ENCODE data around the gene ATL2.

ATL2 gene

GRCh38 chr2:38416296-38417036, 39.4 kb upstream of the ATL2 start:
- TF ChIP-seq, protein P1, sequence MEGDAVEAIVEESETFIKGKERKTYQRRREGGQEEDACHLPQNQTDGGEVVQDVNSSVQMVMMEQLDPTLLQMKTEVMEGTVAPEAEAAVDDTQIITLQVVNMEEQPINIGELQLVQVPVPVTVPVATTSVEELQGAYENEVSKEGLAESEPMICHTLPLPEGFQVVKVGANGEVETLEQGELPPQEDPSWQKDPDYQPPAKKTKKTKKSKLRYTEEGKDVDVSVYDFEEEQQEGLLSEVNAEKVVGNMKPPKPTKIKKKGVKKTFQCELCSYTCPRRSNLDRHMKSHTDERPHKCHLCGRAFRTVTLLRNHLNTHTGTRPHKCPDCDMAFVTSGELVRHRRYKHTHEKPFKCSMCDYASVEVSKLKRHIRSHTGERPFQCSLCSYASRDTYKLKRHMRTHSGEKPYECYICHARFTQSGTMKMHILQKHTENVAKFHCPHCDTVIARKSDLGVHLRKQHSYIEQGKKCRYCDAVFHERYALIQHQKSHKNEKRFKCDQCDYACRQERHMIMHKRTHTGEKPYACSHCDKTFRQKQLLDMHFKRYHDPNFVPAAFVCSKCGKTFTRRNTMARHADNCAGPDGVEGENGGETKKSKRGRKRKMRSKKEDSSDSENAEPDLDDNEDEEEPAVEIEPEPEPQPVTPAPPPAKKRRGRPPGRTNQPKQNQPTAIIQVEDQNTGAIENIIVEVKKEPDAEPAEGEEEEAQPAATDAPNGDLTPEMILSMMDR (IDR thresholded peaks at IDR 0.05), result no peak

- TF ChIP-seq, protein P1 (IDR thresholded peaks at IDR 0.05), result no peak
These were observed 38.7 kb upstream of the ATL2 start for GRCh38 chr2:38415728-38416291.

DNA sequence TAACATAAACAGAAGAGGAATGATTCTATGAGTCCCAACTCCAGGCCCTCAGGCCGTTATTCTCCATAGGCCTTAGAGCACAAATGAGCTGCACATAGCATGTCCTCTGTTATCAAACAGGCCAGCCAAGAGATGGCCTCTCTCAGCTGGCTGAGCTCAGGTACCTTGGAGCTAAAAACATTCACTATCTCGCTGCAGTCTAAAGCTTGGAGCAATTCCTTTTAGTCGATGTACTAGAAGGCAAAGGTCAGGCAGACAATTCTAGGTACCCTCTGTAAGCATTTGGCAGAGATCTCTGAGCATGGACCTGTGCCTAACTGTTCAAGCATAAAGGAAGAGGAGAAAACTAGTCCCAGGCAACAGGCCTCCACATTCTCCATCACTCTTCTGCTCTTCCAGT, 38.0 kb upstream of the ATL2 start:
- TF ChIP-seq, protein P1 (IDR thresholded peaks at IDR 0.05), result no peak

DNA sequence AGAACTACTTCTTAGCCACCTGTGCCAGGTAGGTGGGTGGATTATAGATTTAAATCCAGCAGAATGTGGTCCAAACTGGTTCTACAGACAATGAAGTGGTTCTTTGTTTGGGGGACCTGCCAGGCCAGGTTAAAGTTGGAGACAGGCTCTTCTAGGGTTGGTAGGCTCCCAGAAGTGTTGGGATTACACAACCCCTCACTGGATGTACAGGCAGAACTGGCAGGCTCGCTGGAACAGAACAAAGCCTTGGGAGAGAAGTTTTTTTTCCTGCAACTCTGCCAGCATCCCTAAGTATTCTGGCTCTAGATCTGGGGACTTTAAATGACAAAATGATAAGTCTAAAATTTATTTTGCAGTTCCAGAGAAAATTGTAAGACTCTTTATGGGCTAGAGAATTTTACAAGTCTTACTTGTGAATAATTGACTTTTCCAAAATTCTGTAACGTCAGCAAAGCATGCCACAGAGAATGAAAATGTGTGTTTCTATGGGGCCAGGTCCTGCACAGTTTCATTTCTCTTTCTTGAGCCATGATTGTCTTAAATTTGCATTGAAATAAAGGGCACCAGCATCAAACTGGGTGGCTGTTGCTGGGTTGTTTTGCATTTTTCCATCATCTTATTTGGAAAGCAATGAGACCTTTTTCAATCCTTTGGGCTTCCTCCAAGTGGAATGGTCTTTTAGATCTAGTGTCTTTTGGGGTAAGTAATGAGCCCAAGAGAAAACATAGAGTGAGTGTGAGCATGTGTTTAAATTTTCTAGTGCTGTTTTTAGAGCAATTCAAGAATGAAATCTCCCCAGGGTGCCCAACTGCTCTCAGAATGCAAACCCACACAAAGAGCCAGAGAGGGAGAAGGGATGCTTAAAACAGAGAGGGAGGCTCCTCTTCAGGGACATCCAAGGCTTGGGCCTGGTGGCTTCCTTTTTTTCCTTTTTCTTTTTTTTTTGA, 32.4 kb upstream of the ATL2 start:
- TF ChIP-seq, protein P1 (IDR thresholded peaks at IDR 0.05), result no peak

- TF ChIP-seq, protein P1 (IDR thresholded peaks at IDR 0.05), result no peak
These were observed 30.1 kb upstream of the ATL2 start for GRCh38 chr2:38407111-38407682.

DNA sequence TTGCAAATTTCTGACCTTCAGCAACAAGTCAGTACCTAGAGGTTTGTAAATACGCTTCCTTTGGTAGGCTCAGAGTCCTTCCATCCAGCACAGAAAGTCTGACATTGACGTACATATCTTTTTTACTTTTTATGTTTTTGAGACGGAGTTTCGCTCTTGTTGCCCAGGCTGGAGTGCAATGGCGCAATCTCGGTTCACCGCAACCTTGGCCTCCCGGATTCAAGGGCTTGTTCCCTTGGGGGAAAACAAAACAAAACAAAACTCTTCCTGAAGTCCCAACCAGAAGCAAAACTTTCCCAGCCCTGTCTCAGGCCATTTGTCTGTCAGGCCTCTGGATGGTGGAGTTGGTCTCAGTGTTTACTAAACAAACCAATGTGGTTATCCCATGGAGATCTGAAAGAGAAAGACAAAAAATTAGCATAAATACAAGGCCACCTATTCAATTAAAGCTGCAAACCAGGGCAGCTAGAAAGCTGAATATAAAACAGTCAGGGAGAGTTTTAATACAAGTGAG, 29.6 kb upstream of the ATL2 start:
- TF ChIP-seq, protein P1 (IDR thresholded peaks at IDR 0.05), result no peak

Data from LNCAP (cell line).